Activated CD8-positive, alpha-beta memory T cell treated with anti-CD3 and anti-CD28 coated beads for 24 hours (primary cell): ENCODE measurements around the gene ATP10A.

Source experiments
- DNase-seq: peaks from one replicate; pipeline ENCODE4 v3.0.0-alpha.2; 2020

Gene ATP10A

GRCh38 chr15:25737218-25737643, 125.9 kb downstream of the ATP10A start:
- no peak for DNase-seq

- no peak for DNase-seq
Measured at GRCh38 chr15:25736461-25736860, 126.7 kb downstream of the ATP10A start.

- DNase-seq: peak; percentile 52
Measured at GRCh38 chr15:25735550-25736384, 127.4 kb downstream of the ATP10A start.

GRCh38 chr15:25734680-25735355, 128.3 kb downstream of the ATP10A start:
- DNase-seq: peak; percentile 11

GRCh38 chr15:25733856-25734679, 129.1 kb downstream of the ATP10A start:
- DNase-seq: peak; percentile 54

GRCh38 chr15:25733036-25733855, 129.9 kb downstream of the ATP10A start:
- peak; percentile 49 for DNase-seq

- peak; percentile 21 for DNase-seq
Measured at GRCh38 chr15:25732191-25732590, 130.9 kb downstream of the ATP10A start.

- DNase-seq: peak; percentile 33
Measured at GRCh38 chr15:25731411-25731810, 131.7 kb downstream of the ATP10A start.

GRCh38 chr15:25730918-25731317, 132.2 kb downstream of the ATP10A start:
- peak; percentile 32 for DNase-seq

GRCh38 chr15:25728816-25729215, 134.3 kb downstream of the ATP10A start:
- peak; percentile 43 for DNase-seq

- DNase-seq: peak; percentile 35
Measured at GRCh38 chr15:25727867-25728600, 135.1 kb downstream of the ATP10A start.

GRCh38 chr15:25727116-25727515, 136.0 kb downstream of the ATP10A start:
- DNase-seq: peak; percentile 28

GRCh38 chr15:25725758-25726157, 137.4 kb downstream of the ATP10A start:
- DNase-seq: peak; percentile 24

- no peak for DNase-seq
Measured at GRCh38 chr15:25724899-25725298, 138.2 kb downstream of the ATP10A start.

- DNase-seq: no peak
Measured at GRCh38 chr15:25721605-25721955, 141.5 kb downstream of the ATP10A start.

- DNase-seq: no peak
Measured at GRCh38 chr15:25719101-25719985, 143.8 kb downstream of the ATP10A start.

- DNase-seq: no peak
Measured at GRCh38 chr15:25718597-25718996, 144.5 kb downstream of the ATP10A start.

- DNase-seq: no peak
Measured at GRCh38 chr15:25718169-25718536, 145.0 kb downstream of the ATP10A start.

GRCh38 chr15:25717457-25718168, 145.5 kb downstream of the ATP10A start:
- no peak for DNase-seq

GRCh38 chr15:25717127-25717456, 146.0 kb downstream of the ATP10A start:
- DNase-seq: no peak
